GM10248 (cell line): Measurements from ENCODE around the gene YTHDC2.

ENCODE experiments used
- CTCF ChIA-PET: fragments of 300-600 bp; sonication (Branson Sonifier 250); formaldehyde crosslinking; extraction: SDS; loops from one replicate; lab custom pipeline; 2021; ENCODE audit warnings: antibody characterized with exemption; lab: Yijun Ruan, JAX
- POLR2A ChIA-PET: fragments of 350-650 bp; sonication (Branson Sonifier 250); formaldehyde crosslinking; extraction: SDS; loops from one replicate; lab custom pipeline; 2020; ENCODE audit warnings: antibody characterized with exemption; lab: Yijun Ruan, JAX
- DNase-seq: peaks from one replicate; pipeline ENCODE4 v3.0.0; 2012; ENCODE audit errors: extremely low spot score
- CTCF ChIP-seq: IDR thresholded peaks from 2 replicates; pipeline ENCODE4 v1.5.1; 2012; ENCODE audit warnings: mild to moderate bottlenecking, low read depth; ENCODE audit errors: extremely low read depth, missing control alignments, control extremely low read depth

YTHDC2 gene

DNA sequence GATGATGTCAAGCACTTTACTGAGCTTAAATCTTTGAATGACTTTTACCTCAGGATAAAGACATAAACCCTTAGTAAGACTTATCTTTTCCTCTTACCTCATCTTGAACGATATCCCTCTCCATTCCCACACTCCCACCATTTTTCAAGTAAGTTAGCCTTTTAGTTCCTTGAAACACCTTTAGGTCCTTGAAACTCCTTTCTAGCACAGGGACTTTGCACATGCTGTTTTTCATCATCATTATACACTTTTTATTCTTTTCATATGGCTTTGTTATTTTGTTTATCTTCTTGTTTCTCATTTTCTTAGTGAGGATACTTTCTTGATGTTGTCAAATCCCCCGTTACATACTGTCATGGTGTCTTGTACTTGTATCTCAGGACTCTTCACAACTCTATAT is 24.8 kb downstream of the YTHDC2 start:
- no peak for TF ChIP-seq CTCF
- POLR2A ChIA-PET = no interaction called here
- DNase-seq = no peak
- CTCF ChIA-PET = interaction anchor here (1.0 kb wide), 1 partner anchor 14 kb away, joined by 3 read pairs; no protein-coding TSS in a partner anchor

- no peak for TF ChIP-seq CTCF
- POLR2A ChIA-PET = no interaction called here
- CTCF ChIA-PET = interaction anchor here (1.0 to 1.3 kb wide), 3 partner anchors 9 to 33 kb away, joined by 3 read pairs; partner anchors contain the start of gene YTHDC2
- DNase-seq = no peak
Measured at GRCh38 chr5:113546703-113547183, 33.2 kb downstream of the YTHDC2 start.

- POLR2A ChIA-PET = no interaction called here
- DNase-seq = no peak
- CTCF ChIA-PET = no interaction called here
- TF ChIP-seq CTCF = no peak
Measured at GRCh38 chr5:113548396-113548795, 34.9 kb downstream of the YTHDC2 start.

- ChIA-PET CTCF (interaction anchor here (1.0 to 1.8 kb wide), 3 partner anchors 14 to 54 kb away, joined by 3 to 6 read pairs (median 3); no protein-coding TSS in a partner anchor), POLR2A (no interaction called here)
- DNase-seq = no peak
- no peak for TF ChIP-seq CTCF
Measured at GRCh38 chr5:113552137-113552536, 38.6 kb downstream of the YTHDC2 start.

DNA sequence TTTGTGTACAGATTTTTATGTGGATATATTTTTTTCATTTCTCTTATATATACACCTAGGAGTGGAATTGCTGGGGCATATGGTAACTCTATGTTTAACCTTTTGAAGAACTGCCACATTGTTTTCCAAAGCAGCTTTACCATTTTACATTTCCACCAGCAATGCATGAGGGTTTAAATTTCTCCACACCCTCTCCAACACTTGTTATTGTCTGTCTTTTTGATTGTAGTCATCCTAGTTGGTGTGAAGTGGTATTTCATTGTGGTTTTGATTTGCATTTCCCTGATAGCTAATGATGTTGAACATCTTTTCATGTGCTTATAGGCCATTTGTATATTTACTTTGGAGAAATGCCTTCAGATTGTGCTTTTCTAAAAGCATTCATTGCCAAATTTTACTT is 39.1 kb downstream of the YTHDC2 start:
- DNase-seq = no peak
- ChIA-PET POLR2A (no interaction called here), CTCF (interaction anchor here (1.0 to 1.8 kb wide), 3 partner anchors 14 to 54 kb away, joined by 3 to 6 read pairs (median 3); no protein-coding TSS in a partner anchor)
- TF ChIP-seq CTCF = no peak

DNA sequence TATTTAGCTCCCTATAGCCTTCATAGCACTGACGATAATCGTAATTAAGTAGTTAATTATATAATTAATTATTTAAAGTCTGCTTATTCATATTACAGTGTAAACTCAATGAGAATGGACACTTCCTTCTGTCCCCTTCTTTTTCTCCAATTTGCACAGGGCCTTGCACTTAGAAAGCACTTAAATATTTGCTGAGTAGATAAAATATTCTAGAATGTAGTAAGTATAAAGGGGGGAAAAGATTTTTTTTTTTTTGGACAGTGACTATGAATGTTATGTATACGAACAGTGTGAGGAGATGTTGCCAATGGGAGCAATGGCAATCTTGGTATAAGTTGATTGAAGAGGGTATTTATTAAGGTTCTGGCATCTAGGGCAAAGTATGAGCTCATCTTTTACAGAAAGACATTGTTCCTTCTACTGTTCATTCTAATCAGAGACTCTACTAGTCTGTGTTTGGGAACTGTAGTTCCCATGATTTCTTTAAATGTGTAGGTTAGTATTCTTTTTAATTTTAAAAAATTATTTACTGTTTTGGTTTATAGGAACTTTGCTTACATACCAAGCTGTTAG is 49.4 kb downstream of the YTHDC2 start:
- CTCF ChIA-PET = interaction anchor here (0.9 kb wide), 2 partner anchors 39 to 567 kb away, joined by 3 to 5 read pairs; no protein-coding TSS in a partner anchor
- no peak for TF ChIP-seq CTCF
- DNase-seq = no peak
- POLR2A ChIA-PET = no interaction called here
